IMR-90 (cell line): Measurements from ENCODE around the gene HNRNPA3. TPM values are rescaled to one million over a fixed set of nuclear protein-coding genes. Genes with fewer than 3 reads are reported as not detected.

ENCODE experiments used
- ATAC-seq: fragments of 200-7000 bp; cut with Tn5 transposase; 2 replicates; pipeline ENCODE4 v1.9.1; 2020; ENCODE audit warnings: low read depth, mild to moderate bottlenecking, moderate library complexity
- BruUV-seq: library from RNA; stranded (reverse); fragments of 400-500 nt; replicated peaks from 2 replicates; lab custom pipeline; 2021; lab: Mats Ljungman, UMichigan
- CTCF ChIA-PET: fragments of 300-600 bp; formaldehyde crosslinking; extraction: SDS; loops from one replicate; lab custom pipeline; 2021; ENCODE audit warnings: antibody characterized with exemption; lab: Yijun Ruan, JAX
- POLR2A ChIA-PET: fragments of 300-600 bp; sonication (Branson Sonifier 250); formaldehyde crosslinking; loops from one replicate; lab custom pipeline; 2022; ENCODE audit warnings: antibody characterized with exemption; ENCODE audit not compliant: unreplicated experiment; lab: Charles Lee
- DNase-seq: peaks from one replicate; pipeline ENCODE4 v3.0.0; 2013
- H2AFZ ChIP-seq: replicated peaks from 2 replicates; pipeline ENCODE3; 2013; ENCODE audit warnings: low read length, mild to moderate bottlenecking; ENCODE audit not compliant: poor library complexity
- H2AK5ac ChIP-seq: 2 replicates; pipeline ENCODE4 v1.6.1; 2013; ENCODE audit warnings: low read depth, low read length, inconsistent platforms
- H2AK9ac ChIP-seq: replicated peaks from 2 replicates; pipeline ENCODE3; 2013; ENCODE audit warnings: mild to moderate bottlenecking, low read depth, low read length, moderate library complexity; ENCODE audit not compliant: poor library complexity
- H2BK120ac ChIP-seq: 2 replicates; pipeline ENCODE4 v1.6.1; 2013; ENCODE audit warnings: low read depth, low read length, inconsistent platforms
- H2BK15ac ChIP-seq: 3 replicates; pipeline ENCODE4 v1.6.1; 2013; ENCODE audit warnings: low read depth, low read length, inconsistent platforms
- H2BK20ac ChIP-seq: 2 replicates; pipeline ENCODE4 v1.6.1; 2013; ENCODE audit warnings: low read depth, mild to moderate bottlenecking, inconsistent platforms, low read length, moderate library complexity
- H2BK5ac ChIP-seq: 2 replicates; pipeline ENCODE4 v1.6.1; 2013; ENCODE audit warnings: mild to moderate bottlenecking, low read depth, low read length, inconsistent platforms; ENCODE audit not compliant: poor library complexity, severe bottlenecking
- H3K14ac ChIP-seq: replicated peaks from 2 replicates; pipeline ENCODE4 v1.6.1; 2013; ENCODE audit warnings: low read depth, low read length, inconsistent platforms
- H3K18ac ChIP-seq: 2 replicates; pipeline ENCODE4 v1.6.1; 2013; ENCODE audit warnings: low read depth, low read length, control low read depth
- H3K23ac ChIP-seq: 2 replicates; pipeline ENCODE4 v1.6.1; 2013; ENCODE audit warnings: low read depth, low read length, inconsistent platforms
- H3K27ac ChIP-seq: 2 replicates; pipeline ENCODE4 v1.5.1; 2013; ENCODE audit warnings: mild to moderate bottlenecking, control low read depth, low read length; ENCODE audit not compliant: insufficient read depth
- H3K27me3 ChIP-seq: 2 replicates; pipeline ENCODE4 v1.6.1; 2013; ENCODE audit warnings: low read length; ENCODE audit not compliant: control insufficient read depth, insufficient read depth
- H3K36me3 ChIP-seq: 2 replicates; pipeline ENCODE4 v1.6.1; 2013; ENCODE audit warnings: low read length, mixed read lengths; ENCODE audit not compliant: control insufficient read depth, insufficient read depth
- H3K4ac ChIP-seq: 2 replicates; pipeline ENCODE4 v1.6.1; 2013; ENCODE audit warnings: low read depth, low read length, inconsistent platforms
- H3K4me1 ChIP-seq: 2 replicates; pipeline ENCODE4 v1.6.1; 2013; ENCODE audit warnings: low read length, mixed read lengths; ENCODE audit not compliant: control insufficient read depth, insufficient read depth
- H3K4me2 ChIP-seq: 2 replicates; pipeline ENCODE4 v1.6.1; 2013; ENCODE audit warnings: low read depth, mild to moderate bottlenecking, control low read depth, low read length, moderate library complexity
- H3K4me3 ChIP-seq: 2 replicates; pipeline ENCODE4 v1.5.1; 2013; ENCODE audit warnings: low read depth, mild to moderate bottlenecking, control low read depth, low read length, moderate library complexity; ENCODE audit not compliant: insufficient read depth
- H3K56ac ChIP-seq: 2 replicates; pipeline ENCODE4 v1.6.1; 2013; ENCODE audit warnings: low read length, inconsistent platforms; ENCODE audit not compliant: insufficient read depth; ENCODE audit errors: extremely low read depth
- H3K79me1 ChIP-seq, 2 experiments: 2 replicates each; pipeline ENCODE4 v1.6.1; 2013; ENCODE audit warnings: low read length in 2 of 2, inconsistent platforms in 1 of 2, low read depth in 1 of 2
- H3K9ac ChIP-seq: 2 replicates; pipeline ENCODE4 v1.6.1; 2013; ENCODE audit warnings: low read depth, low read length, control low read depth
- H3K9me1 ChIP-seq: 2 replicates; pipeline ENCODE4 v1.6.1; 2013; ENCODE audit warnings: low read length, inconsistent platforms; ENCODE audit not compliant: insufficient read depth
- H3K9me3 ChIP-seq: 2 replicates; pipeline ENCODE4 v1.6.1; 2013; ENCODE audit warnings: low read length; ENCODE audit not compliant: control insufficient read depth, insufficient read depth
- H4K20me1 ChIP-seq: 2 replicates; pipeline ENCODE4 v1.6.1; 2013; ENCODE audit warnings: low read length, inconsistent platforms; ENCODE audit not compliant: insufficient read depth
- H4K5ac ChIP-seq: 2 replicates; pipeline ENCODE4 v1.6.1; 2013; ENCODE audit warnings: mild to moderate bottlenecking, low read depth, low read length, control low read depth
- H4K8ac ChIP-seq, 2 experiments: 2 replicates each; pipeline ENCODE4 v1.6.1; 2013; ENCODE audit warnings: low read depth in 2 of 2, low read length in 2 of 2, control low read depth in 1 of 2, inconsistent platforms in 1 of 2
- H4K91ac ChIP-seq: 2 replicates; pipeline ENCODE4 v1.6.1; 2013; ENCODE audit warnings: low read depth, low read length, inconsistent platforms; ENCODE audit not compliant: insufficient read depth
- CHD1 ChIP-seq: IDR thresholded peaks from 2 replicates; pipeline ENCODE4 v1.6.1; 2012; ENCODE audit warnings: low read depth, low read length, improper control_type of control experiment
- FOS ChIP-seq: fragments of 150-350 bp; IDR thresholded peaks from 2 replicates; pipeline ENCODE4 v1.6.1; 2016; ENCODE audit warnings: low read depth, low read length
- MAZ ChIP-seq: IDR thresholded peaks from 2 replicates; pipeline ENCODE4 v1.6.1; 2012; ENCODE audit warnings: low read depth, mild to moderate bottlenecking, low read length, improper control_type of control experiment, moderate library complexity, borderline replicate concordance
- MXI1 ChIP-seq: IDR thresholded peaks from 2 replicates; pipeline ENCODE4 v1.6.1; 2012; ENCODE audit warnings: low read depth, mild to moderate bottlenecking, low read length, moderate library complexity, borderline replicate concordance
- RAD21 ChIP-seq: IDR thresholded peaks from 2 replicates; pipeline ENCODE4 v1.6.1; 2012; ENCODE audit warnings: low read length, improper control_type of control experiment
- WGBS, 2 experiments: methylation state at CpG; one replicate each; pipeline versions ENCODE4 v1.1.5 to v1.1.7; 2013; ENCODE audit warnings: missing lambda C conversion rate in 2 of 2; ENCODE audit not compliant: insufficient read length in 1 of 2; ENCODE audit errors: extremely low coverage in 2 of 2; 5-methylcytosine and 5-hydroxymethylcytosine counted together
- dilution Hi-C: fragments of 300-500 bp; cut with HindIII; formaldehyde crosslinking; loops from one replicate; pipeline ENCODE4 v1.14.3; 2018; ENCODE audit warnings: low sequenced_read_pairs; ENCODE audit not compliant: unreplicated experiment
- in situ Hi-C: fragments of 300-500 bp; cut with MboI; formaldehyde crosslinking; loops from 3 replicates; pipeline ENCODE4 v1.14.3; 2019; ENCODE audit warnings: low sequenced_read_pairs, inconsistent platforms, mixed read lengths
- intact Hi-C: fragments of 100-400 bp; cut with micrococcal nuclease; formaldehyde crosslinking; loops from 2 replicates; pipeline ENCODE4 v1.10.0; 2022
- polyA plus RNA-seq, 3 experiments: library from polyadenylated mRNA; depleted of rRNA; stranded (reverse); fragments of >200 nt; gene quantifications; 2 replicates each; pipeline ENCODE4 v1.2.3, GENCODE V29; 2012; ENCODE audit warnings: low replicate concordance in 1 of 3
- total RNA-seq: library from RNA; depleted of rRNA; stranded (reverse); fragments of >200 nt; gene quantifications from 2 replicates; pipeline ENCODE4 v1.2.3, GENCODE V29; 2012
- TF ChIP-seq, protein P1 (sequence below): fragments of 150-350 bp; IDR thresholded peaks from 2 replicates; pipeline ENCODE4 v1.6.1; 2016; ENCODE audit warnings: low read depth, mild to moderate bottlenecking, low read length, moderate library complexity, borderline replicate concordance
- TF ChIP-seq, protein P2 (sequence below): fragments of 150-350 bp; IDR thresholded peaks from 2 replicates; pipeline ENCODE4 v1.6.1; 2017; ENCODE audit warnings: mild to moderate bottlenecking, antibody characterized with exemption, low read length, low read depth

The HNRNPA3 gene
- total and polyA plus RNA-seq, 2 of the 4 experiments (the other 2 are of a cell fraction), result 18.6 to 111 TPM

DNA sequence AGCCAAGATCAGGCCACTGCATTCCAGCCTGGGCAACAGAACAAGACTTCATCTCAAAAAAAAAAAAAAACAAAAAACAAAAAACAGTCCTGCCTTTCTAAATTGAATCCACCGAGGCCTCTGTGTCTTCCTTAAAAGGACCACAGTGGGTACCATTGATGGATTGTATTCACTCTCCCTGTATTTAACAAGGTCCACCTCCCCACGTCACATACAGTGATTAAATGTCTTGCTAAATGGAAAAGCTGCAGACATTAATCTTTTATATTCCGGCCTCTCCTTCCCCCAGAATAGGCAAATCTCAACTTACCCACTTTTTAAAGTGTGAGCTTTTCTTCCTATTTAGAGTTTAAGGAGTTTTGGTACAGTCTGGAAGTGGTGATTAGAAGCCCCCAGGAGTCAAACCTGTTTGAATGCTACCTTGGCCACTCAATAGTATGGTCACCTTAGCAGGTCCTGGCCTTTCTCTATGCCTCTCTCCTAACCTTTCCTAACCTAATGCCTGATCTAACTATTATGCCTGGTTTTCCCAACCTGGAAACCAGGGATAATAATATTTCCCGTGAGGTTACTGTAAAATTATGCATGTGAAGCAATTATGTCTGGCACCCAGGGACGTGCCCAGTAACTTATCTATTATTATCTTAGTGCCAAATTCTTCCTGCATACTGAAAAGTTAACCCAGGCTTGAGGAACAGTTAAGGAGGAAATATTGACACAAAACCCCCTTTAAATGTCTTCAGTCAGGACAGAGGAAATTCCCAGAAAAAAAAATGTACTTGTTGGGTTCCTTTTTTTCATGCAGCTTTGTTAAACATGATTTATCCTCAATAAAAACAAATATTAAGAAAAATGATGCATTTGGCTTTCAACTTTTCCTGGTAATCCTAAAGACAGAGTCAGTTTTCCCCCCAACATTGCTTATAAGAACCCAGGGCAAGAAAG lies 48.8 kb downstream of the HNRNPA3 start:
- ChIA-PET POLR2A (interaction anchor here (0.9 kb wide), 1 partner anchor 97 kb away, joined by 3 read pairs; no protein-coding TSS in a partner anchor), CTCF (interaction anchor here (0.6 to 2.6 kb wide), 2 partner anchors 31 to 96 kb away, joined by 3 to 10 read pairs; no protein-coding TSS in a partner anchor)
- Histone ChIP-seq H2AK9ac (no peak overlapping the region), H3K18ac (peak overlapping the region; percentile 22; the same call in 1 of the 2 replicates), H2BK20ac (no peak overlapping the region), H3K36me3 (peaks cover 10% of the 10 kb centered on the region), H3K4me1 (peaks cover 3% of the 10 kb centered on the region), H3K14ac (peak overlapping the region; percentile 56), H3K56ac (peak overlapping the region; percentile 70; the same call in 1 of the 2 replicates), H2AFZ (no peak overlapping the region), H4K20me1 (peaks cover 64% of the 10 kb centered on the region), H3K9me1 (peaks cover 4% of the 10 kb centered on the region; the same call in 1 of the 2 replicates), H4K91ac (no peak overlapping the region), H2BK5ac (peak overlapping the region; percentile 94), H3K27me3 (no peaks in the 10 kb centered on the region), H3K79me1 (peaks cover 0 to 9% of the 10 kb centered on the region in 2 experiments; a peak in 1 of 4 replicates), H3K27ac (peak overlapping the region; percentile 80; the same call in 1 of the 2 replicates), H3K4me3 (peak overlapping the region; percentile 69), H4K8ac (no peak overlapping the region), H2BK120ac (no peak overlapping the region), H2BK15ac (no peak overlapping the region), H3K4ac (no peak overlapping the region), H4K5ac (no peak overlapping the region), H3K9ac (peak overlapping the region; percentile 96), H3K23ac (peak overlapping the region; percentile 91), H2AK5ac (no peak overlapping the region), H3K9me3 (no peaks in the 10 kb centered on the region; the same call in 1 of the 2 replicates), H3K4me2 (peak overlapping the region; percentile 86)
- DNase-seq (no peak), ATAC-seq (no peak)
- in situ Hi-C loops, result loop anchor here (5.0 kb wide), 1 partner anchor 71 kb away; no protein-coding TSS in a partner anchor
- WGBS, 2 experiments, result no CpG with 5 or more reads among the region's 5 CpGs
- dilution Hi-C loops, result no loop called here
- intact Hi-C loops, result loop anchor here (1.0 to 10.0 kb wide), 6 partner anchors 33 to 497 kb away; no protein-coding TSS in a partner anchor
- no TSS peak for BruUV-seq
- TF ChIP-seq MXI1, result no peak
- TF ChIP-seq, protein P1, sequence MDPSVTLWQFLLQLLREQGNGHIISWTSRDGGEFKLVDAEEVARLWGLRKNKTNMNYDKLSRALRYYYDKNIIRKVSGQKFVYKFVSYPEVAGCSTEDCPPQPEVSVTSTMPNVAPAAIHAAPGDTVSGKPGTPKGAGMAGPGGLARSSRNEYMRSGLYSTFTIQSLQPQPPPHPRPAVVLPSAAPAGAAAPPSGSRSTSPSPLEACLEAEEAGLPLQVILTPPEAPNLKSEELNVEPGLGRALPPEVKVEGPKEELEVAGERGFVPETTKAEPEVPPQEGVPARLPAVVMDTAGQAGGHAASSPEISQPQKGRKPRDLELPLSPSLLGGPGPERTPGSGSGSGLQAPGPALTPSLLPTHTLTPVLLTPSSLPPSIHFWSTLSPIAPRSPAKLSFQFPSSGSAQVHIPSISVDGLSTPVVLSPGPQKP, result no peak
- TF ChIP-seq FOS, result no peak
- TF ChIP-seq CHD1, result no peak
- TF ChIP-seq RAD21, result no peak
- TF ChIP-seq MAZ, result no peak
- TF ChIP-seq, protein P2, sequence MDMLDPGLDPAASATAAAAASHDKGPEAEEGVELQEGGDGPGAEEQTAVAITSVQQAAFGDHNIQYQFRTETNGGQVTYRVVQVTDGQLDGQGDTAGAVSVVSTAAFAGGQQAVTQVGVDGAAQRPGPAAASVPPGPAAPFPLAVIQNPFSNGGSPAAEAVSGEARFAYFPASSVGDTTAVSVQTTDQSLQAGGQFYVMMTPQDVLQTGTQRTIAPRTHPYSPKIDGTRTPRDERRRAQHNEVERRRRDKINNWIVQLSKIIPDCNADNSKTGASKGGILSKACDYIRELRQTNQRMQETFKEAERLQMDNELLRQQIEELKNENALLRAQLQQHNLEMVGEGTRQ, result no peak
